ENCODE results near the gene EFCAB6.

EFCAB6 gene

GRCh38 chr22:43812149-43812842 is at the start of gene EFCAB6:
Gene EFCAB6, minus strand, starts transcription at chr22:43812305. Its CDS starts 29,987 bp downstream, at chr22:43782318.
- DNase-seq = peak; percentile 93

DNA sequence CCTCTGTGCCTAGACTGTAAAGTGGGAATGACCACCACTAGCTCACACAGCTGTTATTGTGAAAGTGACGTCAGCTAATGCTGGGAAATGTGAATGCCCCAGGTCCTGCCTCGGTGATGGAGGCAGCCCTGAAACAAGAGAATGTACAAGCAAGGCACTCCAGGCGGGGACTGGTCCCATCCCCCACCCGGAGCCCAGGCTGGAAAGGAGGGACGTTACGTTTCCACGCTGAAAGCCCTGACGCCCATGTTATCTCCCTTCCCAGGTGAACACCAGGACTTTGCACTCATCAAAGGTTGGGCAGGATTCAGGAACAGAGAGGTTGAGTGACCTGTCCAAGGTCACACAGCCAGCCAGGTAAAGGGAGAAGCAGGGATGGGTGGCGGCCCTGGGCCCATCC is 49.4 kb upstream of the EFCAB6 start:
- DNase-seq = peak; percentile 31

DNA sequence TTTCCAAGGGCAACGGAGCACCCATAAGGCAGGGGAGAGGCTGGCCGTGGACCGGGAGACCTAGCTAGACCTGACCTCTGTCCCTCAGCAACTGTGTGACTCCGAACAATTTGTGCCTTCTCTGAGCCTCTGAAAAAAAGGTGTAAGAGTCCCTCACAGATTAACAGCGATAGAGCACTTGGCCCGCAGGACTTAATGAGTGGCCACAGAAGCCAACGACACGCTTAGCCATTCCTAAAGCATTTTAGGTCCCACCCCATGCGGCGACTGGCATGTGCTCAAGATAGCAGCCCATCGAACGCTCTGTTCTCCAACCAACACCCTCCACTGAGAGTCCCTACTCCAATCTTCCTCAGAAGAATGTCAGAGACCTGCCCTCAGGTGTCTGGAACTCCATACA is 48.7 kb upstream of the EFCAB6 start:
- DNase-seq = no peak

DNA sequence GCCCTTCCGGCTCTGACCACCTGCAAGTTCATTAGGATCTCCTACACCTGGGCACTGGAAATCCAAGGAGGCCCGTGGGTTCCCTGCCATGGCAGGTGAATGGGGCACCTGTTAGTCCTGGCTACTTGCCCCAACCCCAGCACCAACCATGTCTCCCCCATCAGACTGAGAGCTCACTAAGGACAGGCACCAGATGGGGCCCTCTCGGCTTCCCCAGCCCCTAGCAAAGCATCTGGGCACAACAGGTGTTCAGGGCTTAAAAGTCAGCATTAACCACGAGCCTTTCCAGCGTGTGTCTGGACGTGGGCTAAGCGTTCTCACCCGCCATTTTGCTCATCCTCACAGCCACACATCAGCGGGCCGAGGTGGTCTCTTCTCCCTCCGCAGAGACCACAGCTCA is 48.0 kb upstream of the EFCAB6 start:
- no peak for DNase-seq

GRCh38 chr22:43859621-43860020 is 47.5 kb upstream of the EFCAB6 start:
- no peak for DNase-seq

DNA sequence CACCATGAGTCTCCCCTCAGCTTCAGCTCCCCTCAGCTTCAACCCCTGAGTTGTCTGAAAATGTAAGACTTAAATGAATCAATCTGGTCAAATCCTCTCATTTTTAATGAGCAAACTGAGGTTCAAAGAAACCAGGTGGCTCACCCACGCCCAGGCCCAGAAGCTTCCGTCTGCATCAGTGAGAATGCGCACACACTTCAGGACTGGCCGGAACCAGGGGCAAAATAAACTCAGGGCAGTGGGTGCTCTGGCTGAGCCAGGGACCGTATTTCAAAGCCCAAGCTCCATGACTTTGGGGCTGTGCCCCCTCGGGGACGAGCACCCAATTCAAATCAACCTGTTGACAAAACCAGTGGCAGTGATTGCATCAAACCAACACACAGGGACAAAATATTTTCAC is 47.1 kb upstream of the EFCAB6 start:
- DNase-seq = no peak

DNA sequence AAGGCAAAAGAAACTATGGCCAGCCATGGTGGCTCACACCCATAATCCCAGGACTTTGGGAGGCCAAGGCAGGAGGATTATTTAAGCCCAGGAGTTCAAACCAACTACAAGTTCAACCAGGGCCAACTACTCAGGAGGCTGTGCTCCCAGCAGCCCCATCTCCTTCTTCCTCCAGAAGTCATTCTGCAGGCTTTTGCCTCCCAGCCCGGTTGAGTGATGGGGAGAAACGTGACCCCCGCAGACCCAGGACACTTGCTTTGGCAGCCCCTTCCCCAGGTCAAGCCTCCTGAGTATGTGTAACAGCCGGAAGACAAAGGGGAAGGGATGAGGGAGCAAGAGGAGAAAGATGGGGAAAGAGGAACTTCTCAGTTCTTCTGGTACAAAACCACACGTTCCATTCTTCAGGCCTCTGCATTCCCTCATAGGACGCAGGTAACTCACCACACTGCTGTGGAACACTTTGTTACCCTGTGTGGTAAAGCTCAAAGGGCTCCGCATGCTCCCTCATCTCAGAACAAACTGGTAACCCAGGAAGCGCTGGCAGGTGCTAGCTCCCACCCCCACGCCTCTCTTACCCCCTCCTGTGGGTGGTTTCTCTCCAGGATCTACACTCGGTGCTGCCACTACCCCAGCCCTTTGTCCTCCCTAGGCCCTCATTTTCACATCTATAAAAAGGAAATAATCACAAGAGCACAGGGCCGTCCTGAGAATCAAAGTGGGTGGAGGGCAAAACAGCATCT is 46.2 kb upstream of the EFCAB6 start:
- no peak for DNase-seq

GRCh38 chr22:43857367-43857766 is 45.3 kb upstream of the EFCAB6 start:
- DNase-seq = no peak

DNA sequence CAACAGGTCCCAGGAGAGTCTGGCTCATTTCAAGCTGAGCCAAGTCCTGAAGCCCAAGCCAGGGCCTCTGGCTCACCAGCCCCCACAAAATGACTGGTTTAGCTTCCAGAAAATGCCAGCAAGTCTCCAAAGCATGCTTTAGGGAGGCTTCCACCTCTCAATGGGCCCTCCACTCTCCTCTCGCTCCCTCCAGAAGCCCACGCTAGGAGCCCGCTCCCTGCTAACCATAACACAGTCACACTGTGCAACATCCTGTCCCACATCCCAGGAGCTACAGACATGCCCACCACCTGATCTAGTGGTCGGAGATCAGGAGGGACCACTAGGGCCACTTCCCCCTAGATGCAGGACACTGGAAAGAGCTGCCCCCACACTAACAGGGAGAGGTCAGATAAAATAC is 43.3 kb upstream of the EFCAB6 start:
- DNase-seq = no peak

GRCh38 chr22:43854786-43855271 is 42.7 kb upstream of the EFCAB6 start:
- no peak for DNase-seq

DNA sequence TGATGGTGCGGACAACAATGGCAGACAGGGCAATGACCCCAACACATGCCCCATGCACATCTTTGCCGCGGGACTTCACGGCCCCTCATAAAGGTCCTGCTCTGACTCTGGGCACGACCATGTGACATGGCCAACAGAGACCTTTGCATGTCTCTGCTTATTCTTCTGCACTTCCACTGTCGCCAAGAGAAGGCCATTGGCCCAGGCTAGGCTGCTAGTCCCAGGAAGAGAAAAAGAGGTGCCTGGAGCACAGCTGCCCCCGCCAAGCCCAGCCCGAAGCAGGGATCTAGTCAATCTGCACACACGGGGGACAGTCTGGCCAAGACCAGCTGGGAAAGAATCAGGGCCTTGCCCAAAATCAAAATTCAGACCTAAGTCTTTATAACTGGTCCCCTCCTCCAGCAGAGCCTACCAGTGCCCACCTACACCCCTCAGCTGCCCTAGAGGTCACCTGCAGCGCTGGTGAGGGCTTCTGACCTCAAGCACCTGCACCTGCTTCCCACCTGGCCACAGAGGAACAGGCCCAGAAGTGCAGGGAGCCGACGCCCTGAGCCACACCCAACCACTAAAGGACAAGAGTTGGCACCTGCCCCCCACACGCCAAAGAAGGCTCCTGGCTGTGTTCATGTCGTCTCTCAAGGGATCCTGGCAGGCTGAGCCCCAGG is 42.1 kb upstream of the EFCAB6 start:
- DNase-seq = no peak

DNA sequence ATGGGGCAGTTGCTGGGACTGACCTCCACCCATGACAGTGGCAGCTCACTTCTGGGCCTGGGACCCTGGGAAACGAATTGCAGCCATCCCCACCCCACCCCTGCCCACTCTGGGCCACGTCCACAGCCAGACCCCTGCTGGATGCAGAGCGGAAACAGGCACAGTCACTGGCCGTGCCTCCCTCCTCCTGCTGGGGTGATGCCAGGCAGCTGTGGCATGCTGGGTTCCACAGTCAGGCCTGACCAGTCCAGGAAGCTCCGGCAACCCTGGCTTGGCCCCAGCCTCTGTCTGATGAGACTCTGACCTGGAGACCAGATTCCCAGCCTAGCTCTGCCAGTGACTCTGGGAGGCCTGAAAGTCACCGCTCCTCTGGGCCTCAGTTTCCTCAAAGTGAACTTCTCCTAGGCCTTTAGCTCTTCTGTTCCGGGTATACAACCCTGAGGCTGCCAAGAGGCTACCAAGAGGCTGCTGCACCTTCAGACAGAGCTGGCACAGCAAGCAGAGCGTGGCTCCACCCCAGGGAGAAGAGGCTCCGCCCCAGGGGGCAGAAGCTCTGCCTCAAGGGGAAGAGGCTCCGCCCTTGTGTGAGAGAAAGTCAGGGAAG is 41.3 kb upstream of the EFCAB6 start:
- no peak for DNase-seq

DNA sequence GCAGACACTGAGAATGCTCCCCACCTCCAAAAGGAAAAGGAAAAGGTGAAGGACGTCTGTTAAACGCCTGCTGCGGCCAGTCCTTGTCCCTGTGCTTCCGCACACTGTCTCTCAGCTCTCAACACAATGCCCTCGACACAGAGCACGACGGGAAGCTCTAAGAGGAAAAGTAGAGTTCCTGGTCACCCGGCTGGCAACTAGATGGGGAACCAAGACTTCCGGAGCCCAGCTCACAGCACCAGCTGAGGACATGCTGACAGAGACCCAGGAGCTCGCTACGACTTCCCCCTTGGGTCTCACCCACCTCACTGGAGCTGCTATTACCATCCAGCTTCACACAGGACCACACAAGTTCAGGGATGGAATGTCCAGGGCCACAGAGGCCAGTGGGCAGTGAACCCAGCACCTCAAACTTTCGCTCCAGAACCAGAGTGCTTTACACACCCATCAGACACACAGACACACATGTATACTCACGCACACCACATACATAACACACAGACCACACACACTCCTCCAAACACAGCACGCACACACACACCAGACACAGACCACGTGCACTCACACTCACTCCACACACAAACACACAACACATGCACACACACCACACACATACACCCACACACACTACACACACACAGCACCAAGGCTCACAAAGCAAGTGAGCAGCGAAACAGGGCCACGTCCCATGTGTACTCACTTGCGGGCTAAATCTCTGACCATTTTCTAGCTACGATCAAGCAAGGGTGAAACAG is 40.6 kb upstream of the EFCAB6 start:
- no peak for DNase-seq

- no peak for DNase-seq
Observed at GRCh38 chr22:43851979-43852307, 39.8 kb upstream of the EFCAB6 start.

- DNase-seq = no peak
Observed at GRCh38 chr22:43851058-43851978, 39.2 kb upstream of the EFCAB6 start.

- DNase-seq = no peak
Observed at GRCh38 chr22:43850529-43850928, 38.4 kb upstream of the EFCAB6 start.

- no peak for DNase-seq
Observed at GRCh38 chr22:43849731-43850130, 37.6 kb upstream of the EFCAB6 start.

GRCh38 chr22:43848366-43849171 is 36.5 kb upstream of the EFCAB6 start:
- DNase-seq = no peak

DNA sequence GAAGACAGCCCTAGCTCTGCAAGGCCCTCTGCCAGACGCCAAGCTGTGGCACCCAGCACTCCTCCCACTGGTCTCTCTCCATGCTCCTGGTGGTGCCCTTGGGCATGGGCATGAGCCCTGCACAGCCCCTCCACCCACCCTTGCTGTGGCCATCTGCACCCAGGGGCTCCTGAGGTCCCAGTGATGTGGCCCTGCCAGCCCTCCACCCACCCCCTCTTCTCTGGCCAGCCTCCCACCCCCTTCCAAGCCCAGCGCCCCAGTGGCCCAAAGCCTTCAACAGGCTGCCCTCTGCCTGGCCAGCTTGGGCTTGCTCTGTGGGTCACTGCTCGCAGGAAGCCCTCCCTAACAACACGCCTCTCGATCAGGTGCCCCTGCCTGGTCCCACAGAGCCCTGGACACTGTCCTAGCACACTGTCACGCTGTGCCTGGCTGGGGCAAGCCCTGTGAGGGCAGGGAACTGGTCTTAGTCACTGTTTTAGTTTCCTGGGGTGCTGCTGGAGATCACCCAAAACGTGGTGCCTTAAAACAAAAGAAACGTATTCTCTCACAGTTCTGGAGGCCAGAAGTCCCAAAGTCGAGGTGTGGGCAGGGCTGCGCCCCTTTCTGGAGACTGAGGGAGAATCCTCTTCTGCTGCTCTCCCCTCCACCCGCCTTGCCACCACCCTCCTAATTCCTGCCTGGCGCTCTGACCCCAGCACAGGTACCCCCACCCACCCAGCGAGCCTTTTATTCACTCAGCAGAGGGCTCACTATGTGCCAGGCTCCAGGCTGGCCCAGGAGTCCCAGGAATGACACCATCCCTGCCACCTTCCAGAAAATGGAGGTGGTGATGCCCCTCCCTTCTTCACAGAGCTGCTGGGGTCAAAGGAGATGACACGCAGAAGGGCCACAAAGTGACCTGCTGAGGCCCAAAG is 35.5 kb upstream of the EFCAB6 start:
- DNase-seq = no peak

DNA sequence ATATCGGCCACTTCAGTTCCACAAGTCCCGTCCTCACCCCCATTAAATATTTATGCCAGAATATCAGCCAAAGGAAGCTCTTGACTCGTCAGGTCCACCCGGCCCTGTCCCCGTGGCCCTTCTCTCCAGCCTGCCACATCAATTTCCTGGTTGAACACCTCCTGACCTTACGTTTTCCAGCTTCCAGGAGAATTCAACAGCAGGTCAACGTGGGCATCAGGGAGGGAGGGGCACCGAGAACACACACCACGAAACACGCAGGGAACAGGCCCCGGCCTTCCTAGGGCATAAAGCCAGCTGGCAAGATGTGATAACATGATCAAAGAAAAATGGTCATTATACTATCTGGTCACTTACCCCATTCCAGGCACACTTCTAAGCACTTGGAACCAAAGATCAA is 34.9 kb upstream of the EFCAB6 start:
- no peak for DNase-seq

Measured in fibroblast of skin of right biceps (primary cell).